ENCODE data around the gene ICA1L. TPM values are rescaled to one million over a fixed set of nuclear protein-coding genes. Genes with fewer than 3 reads are reported as not detected.

Gene ICA1L
- polyA plus RNA-seq, 1 donor, result 13.5 TPM

DNA sequence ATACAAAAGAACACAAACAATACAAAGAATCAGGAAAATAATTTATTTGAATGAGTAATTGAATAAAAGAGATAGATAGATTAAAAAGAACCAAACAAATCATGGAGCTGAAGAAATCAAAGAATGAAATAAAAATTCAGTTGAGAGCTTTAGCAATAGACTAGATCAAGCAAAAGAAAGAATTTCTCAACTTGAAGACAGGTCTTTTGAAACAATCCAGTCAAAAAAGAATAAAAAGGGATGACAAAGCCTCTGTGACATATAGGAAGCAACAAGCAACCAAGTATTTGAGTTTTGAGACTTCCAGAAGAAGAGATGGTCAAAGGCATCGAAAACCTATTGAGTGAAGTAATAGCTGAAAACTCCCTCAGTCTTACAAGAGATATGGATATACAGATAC is 128.0 kb downstream of the ICA1L start:
- DNase-seq (ENCODE audit: low read depth), result no peak

DNA sequence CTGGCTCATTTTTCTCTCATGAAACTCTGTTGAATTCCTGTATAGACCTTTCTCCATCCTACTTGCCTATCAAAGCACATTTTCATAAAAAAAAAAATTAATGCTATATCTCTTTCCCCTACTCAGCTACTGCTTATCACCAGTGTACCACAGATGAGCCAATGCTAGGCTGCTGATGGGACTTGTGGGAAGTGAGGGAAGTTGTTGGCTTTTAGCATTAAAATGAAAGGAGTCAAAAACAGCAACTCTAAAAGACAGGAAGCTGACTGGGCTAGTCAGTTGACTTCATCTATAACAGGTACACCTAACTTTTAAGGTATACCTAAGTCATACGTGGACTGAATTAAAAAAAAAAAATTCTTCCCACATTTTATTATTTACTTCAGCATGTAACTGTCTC is 134.7 kb downstream of the ICA1L start:
- DNase-seq (ENCODE audit: low read depth), result no peak

DNA sequence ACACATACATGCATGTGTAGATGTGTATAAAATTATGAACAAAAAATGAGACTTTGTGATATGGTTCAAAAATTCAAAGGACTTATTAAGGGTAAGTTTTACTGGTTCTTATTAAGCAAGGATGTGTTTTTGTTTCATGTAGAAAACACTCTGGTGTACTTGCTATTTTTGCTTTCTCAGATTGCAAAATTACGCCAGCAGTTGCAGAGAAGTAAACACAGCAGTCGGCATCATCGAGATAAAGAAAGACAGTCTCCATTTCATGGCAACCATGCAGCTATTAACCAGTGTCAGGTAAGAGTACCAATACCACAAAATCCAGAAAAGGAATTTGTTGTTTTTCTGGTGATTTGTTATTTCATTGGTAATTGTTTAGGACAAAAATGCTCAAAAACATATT is 145.5 kb downstream of the ICA1L start:
- DNase-seq (ENCODE audit: low read depth), result no peak

DNA sequence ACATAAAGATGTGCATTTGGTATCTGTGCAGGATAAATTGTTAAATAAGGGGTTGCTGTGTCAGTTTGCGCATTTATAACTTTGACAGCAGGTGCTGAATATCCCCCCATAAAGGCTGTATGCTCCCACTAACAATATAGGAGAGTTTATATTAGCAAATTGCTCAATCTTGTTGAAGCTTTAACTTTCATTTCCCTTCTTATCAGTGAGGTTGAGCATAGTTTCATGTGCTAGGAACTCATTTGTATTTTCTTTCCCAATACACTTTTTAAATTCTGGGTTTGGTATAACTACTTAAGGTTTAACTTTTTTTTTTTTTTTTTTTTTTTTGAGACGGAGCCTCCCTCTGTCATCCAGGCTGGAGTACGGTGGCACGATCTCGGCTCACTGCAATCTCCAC is 147.8 kb downstream of the ICA1L start:
- no peak for DNase-seq (ENCODE audit: low read depth)

Other genes with a start within 250 kb of the ICA1L start
- gene FAM117B, start 236.8 kb downstream of the ICA1L start, polyA plus RNA-seq (ENCODE audit: insufficient read length), result 3.0 TPM
- 66.1 TPM for gene WDR12, start 39.9 kb upstream of the ICA1L start, polyA plus RNA-seq (ENCODE audit: insufficient read length)
- 9.2 TPM for gene CARF, start 40.5 kb upstream of the ICA1L start, polyA plus RNA-seq (ENCODE audit: insufficient read length)
- 5.7 TPM for gene NBEAL1, start 143.1 kb upstream of the ICA1L start, polyA plus RNA-seq (ENCODE audit: insufficient read length)